ENCODE measurements around the gene CES1.

DNA sequence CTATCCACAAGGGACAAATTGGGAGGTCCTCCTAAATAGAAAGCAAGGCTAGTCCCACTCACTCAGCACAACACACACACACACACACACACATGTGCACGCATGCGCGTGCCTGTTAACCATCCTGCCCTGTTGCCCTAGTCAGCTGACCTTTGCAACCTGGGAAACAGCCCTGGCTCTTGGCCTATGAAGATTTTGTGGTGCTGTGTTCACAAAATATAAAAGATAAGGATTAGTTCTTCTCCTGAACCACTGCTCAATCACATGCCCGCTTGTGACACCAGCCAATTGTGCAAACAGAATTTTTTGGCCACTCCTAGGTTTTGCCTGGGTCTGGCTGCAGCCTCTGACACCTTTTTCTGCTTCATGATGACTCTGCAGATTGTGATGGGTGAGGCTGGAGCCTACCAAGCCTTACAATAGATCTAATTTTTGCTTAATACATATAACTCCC lies 3.3 kb upstream of the CES1 start:
- TF ChIP-seq, protein P1, sequence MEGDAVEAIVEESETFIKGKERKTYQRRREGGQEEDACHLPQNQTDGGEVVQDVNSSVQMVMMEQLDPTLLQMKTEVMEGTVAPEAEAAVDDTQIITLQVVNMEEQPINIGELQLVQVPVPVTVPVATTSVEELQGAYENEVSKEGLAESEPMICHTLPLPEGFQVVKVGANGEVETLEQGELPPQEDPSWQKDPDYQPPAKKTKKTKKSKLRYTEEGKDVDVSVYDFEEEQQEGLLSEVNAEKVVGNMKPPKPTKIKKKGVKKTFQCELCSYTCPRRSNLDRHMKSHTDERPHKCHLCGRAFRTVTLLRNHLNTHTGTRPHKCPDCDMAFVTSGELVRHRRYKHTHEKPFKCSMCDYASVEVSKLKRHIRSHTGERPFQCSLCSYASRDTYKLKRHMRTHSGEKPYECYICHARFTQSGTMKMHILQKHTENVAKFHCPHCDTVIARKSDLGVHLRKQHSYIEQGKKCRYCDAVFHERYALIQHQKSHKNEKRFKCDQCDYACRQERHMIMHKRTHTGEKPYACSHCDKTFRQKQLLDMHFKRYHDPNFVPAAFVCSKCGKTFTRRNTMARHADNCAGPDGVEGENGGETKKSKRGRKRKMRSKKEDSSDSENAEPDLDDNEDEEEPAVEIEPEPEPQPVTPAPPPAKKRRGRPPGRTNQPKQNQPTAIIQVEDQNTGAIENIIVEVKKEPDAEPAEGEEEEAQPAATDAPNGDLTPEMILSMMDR (IDR thresholded peaks at IDR 0.05), result no peak
- TF ChIP-seq POLR2A (IDR thresholded peaks at IDR 0.05), result no peak

Data from thyroid gland (tissue), 4 donors.